CD4-positive, alpha-beta memory T cell (primary cell): ENCODE data around the gene TCF7L1. TPM values are rescaled to one million over a fixed set of nuclear protein-coding genes. Genes with fewer than 3 reads are reported as not detected.

ENCODE experiments used
- CTCF ChIA-PET: fragments of 350-600 bp; sonication (Branson Sonifier 250); formaldehyde crosslinking; loops from one replicate; lab custom pipeline; 2021; ENCODE audit warnings: inconsistent platforms; ENCODE audit not compliant: partially characterized antibody; lab: Charles Lee
- POLR2A ChIA-PET: fragments of 350-600 bp; sonication (Branson Sonifier 250); formaldehyde crosslinking; loops from one replicate; lab custom pipeline; 2021; ENCODE audit not compliant: partially characterized antibody; lab: Charles Lee
- DNase-seq, 5 donors: peaks; one replicate each; pipeline versions ENCODE4 v3.0.0 to v3.0.0-alpha.2; 2020 to 2022; ENCODE audit warnings: mixed read lengths in 1 of 5
- H3K27ac ChIP-seq: one replicate; pipeline ENCODE4 v1.7.0; 2013; ENCODE audit warnings: low read depth, low read length
- H3K27me3 ChIP-seq: 2 replicates; pipeline ENCODE4 v1.7.0; 2013; ENCODE audit warnings: mild to moderate bottlenecking, low read length, moderate library complexity; ENCODE audit not compliant: insufficient read depth
- H3K36me3 ChIP-seq: 2 replicates; pipeline ENCODE4 v1.7.0; 2013; ENCODE audit warnings: mild to moderate bottlenecking, low read length, moderate library complexity; ENCODE audit not compliant: insufficient read depth
- H3K4me1 ChIP-seq: 2 replicates; pipeline ENCODE4 v1.7.0; 2013; ENCODE audit warnings: mild to moderate bottlenecking, low read length, moderate library complexity; ENCODE audit not compliant: insufficient read depth
- H3K4me3 ChIP-seq, 2 donors: one replicate each; pipeline ENCODE4 v1.7.0; 2013; ENCODE audit warnings: low read length in 2 of 2, mild to moderate bottlenecking in 1 of 2
- H3K9me3 ChIP-seq, 2 donors: one replicate each; pipeline ENCODE4 v1.7.0; 2013; ENCODE audit warnings: low read length in 2 of 2, control low read depth in 1 of 2; ENCODE audit not compliant: control insufficient read depth in 1 of 2
- H3K27ac Mint-ChIP-seq, 7 donors: one replicate each; pipeline ENCODE4 v1.8.0; 2020 to 2021; ENCODE audit warnings: mixed read lengths in 7 of 7, mild to moderate bottlenecking in 6 of 7, inconsistent platforms in 3 of 7, moderate library complexity in 3 of 7
- H3K27me3 Mint-ChIP-seq, 2 donors: one replicate each; pipeline ENCODE4 v1.8.0; 2020 to 2021; ENCODE audit warnings: mixed read lengths in 2 of 2
- H3K36me3 Mint-ChIP-seq, 2 donors: one replicate each; pipeline ENCODE4 v1.8.0; 2020 to 2021; ENCODE audit warnings: mixed read lengths in 2 of 2, inconsistent platforms in 1 of 2, mild to moderate bottlenecking in 1 of 2
- H3K4me1 Mint-ChIP-seq, 4 donors: one replicate each; pipeline ENCODE4 v1.8.0; 2020 to 2021; ENCODE audit warnings: mixed read lengths in 4 of 4, mild to moderate bottlenecking in 1 of 4
- H3K4me3 Mint-ChIP-seq, 8 donors: one replicate each; pipeline ENCODE4 v1.8.0; 2020 to 2021; ENCODE audit warnings: mixed read lengths in 8 of 8, mild to moderate bottlenecking in 7 of 8, moderate library complexity in 6 of 8, inconsistent platforms in 3 of 8
- H3K9me3 Mint-ChIP-seq, 8 donors: one replicate each; pipeline ENCODE4 v1.8.0; 2020 to 2021; ENCODE audit warnings: mixed read lengths in 8 of 8, mild to moderate bottlenecking in 5 of 8, inconsistent platforms in 3 of 8, moderate library complexity in 1 of 8
- intact Hi-C: fragments of 100-400 bp; cut with micrococcal nuclease; formaldehyde crosslinking; loops from one replicate; pipeline ENCODE4 v1.15.1; 2023
- polyA plus RNA-seq, 2 donors: library from polyadenylated mRNA; unstranded; fragments of 300-500 nt; fragmentation: Illumina TruSeq; gene quantifications; one replicate each; pipeline ENCODE4 v1.2.3, GENCODE V29; 2021
- total RNA-seq, 2 experiments: library from RNA; stranded (reverse); gene quantifications; one replicate each; pipeline ENCODE4 v1.2.3, GENCODE V29; 2021

The TCF7L1 gene
- total and polyA plus RNA-seq, 4 experiments from 2014 or later, result 0.06 TPM; not detected in 3

DNA sequence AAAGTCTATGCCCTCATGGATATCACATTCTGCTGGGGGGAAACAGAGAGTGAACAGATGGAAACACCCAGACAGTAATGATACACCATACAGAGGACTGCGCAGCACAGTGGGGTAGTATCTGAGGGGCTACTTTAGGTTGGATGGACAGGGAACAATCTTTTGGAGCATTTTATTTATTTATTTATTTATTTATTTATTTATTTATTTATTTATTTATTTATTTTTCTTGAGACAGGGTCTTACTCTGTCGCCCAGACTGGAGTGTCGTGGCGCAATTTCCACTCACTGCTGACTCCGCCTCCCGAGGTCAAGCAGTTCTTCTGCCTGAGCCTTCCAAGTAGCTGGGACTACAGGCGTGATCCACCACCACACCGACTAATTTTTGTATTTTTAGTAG lies 105.4 kb downstream of the TCF7L1 start:
- Mint-ChIP-seq H3K9me3 (no peaks in the 10 kb centered on the region), H3K36me3 (no peaks in the 10 kb centered on the region), H3K4me3 (no peak overlapping the region), H3K27ac (peak overlapping the region in 1 of 7 donors; percentile 43), H3K4me1 (peaks cover 0 to 4% (median 2%) of the 10 kb centered on the region in 4 donors), H3K27me3 (peaks cover 14 to 24% of the 10 kb centered on the region in 2 donors)
- ChIA-PET POLR2A (no interaction called here), CTCF (no interaction called here)
- Histone ChIP-seq H3K27me3 (no peaks in the 10 kb centered on the region), H3K36me3 (no peaks in the 10 kb centered on the region), H3K27ac (no peak overlapping the region), H3K9me3 (no peaks in the 10 kb centered on the region), H3K4me3 (no peak overlapping the region), H3K4me1 (no peaks in the 10 kb centered on the region)
- intact Hi-C loops, result no loop called here
- no peak for DNase-seq

- H3K36me3 Mint-ChIP-seq, result no peaks in the 10 kb centered on the region
- intact Hi-C loops, result no loop called here
- Histone ChIP-seq H3K36me3 (no peaks in the 10 kb centered on the region), H3K4me1 (no peaks in the 10 kb centered on the region), H3K27me3 (no peaks in the 10 kb centered on the region), H3K4me3 (no peak overlapping the region), H3K9me3 (no peaks in the 10 kb centered on the region), H3K27ac (no peak overlapping the region)
- DNase-seq, result no peak
- H3K27me3 Mint-ChIP-seq, result peaks cover 15 to 27% of the 10 kb centered on the region in 2 donors
- CTCF ChIA-PET, result no interaction called here
- H3K4me1 Mint-ChIP-seq, result peaks cover 0 to 4% (median 2%) of the 10 kb centered on the region in 4 donors
- POLR2A ChIA-PET, result no interaction called here
- H3K27ac Mint-ChIP-seq, result no peak overlapping the region
- H3K4me3 Mint-ChIP-seq, result no peak overlapping the region
- no peaks in the 10 kb centered on the region for H3K9me3 Mint-ChIP-seq
These were observed 105.9 kb downstream of the TCF7L1 start for GRCh38 chr2:85239102-85239501.

DNA sequence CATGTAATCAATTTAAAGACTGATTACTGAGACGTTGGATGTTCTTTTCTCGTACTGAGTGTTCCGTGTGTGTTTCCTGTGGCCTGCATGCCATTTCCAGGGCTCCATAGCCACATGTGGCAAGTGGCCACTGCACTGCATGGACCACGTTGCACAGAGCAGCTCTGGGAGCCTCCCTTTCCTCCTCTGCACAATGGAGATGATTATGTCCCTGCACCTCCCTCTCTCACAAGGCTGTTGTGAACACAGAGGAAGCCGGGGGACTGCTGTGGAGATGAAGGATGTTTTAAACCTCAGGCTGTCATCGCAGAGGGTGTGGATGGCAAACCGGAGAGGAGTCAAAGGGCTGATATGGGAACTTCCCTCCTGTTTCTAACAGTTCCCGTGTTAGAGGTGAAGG lies 106.9 kb downstream of the TCF7L1 start:
- intact Hi-C loops, result no loop called here
- CTCF ChIA-PET, result no interaction called here

GRCh38 chr2:85242321-85242720 lies 109.1 kb downstream of the TCF7L1 start:
- Mint-ChIP-seq H3K4me1 (peaks cover 0 to 4% (median 2%) of the 10 kb centered on the region in 4 donors), H3K36me3 (no peaks in the 10 kb centered on the region), H3K9me3 (no peaks in the 10 kb centered on the region), H3K27me3 (peaks cover 10 to 27% of the 10 kb centered on the region in 2 donors), H3K27ac (no peak overlapping the region), H3K4me3 (no peak overlapping the region)
- ChIA-PET CTCF (no interaction called here), POLR2A (no interaction called here)
- intact Hi-C loops, result no loop called here
- Histone ChIP-seq H3K27me3 (no peaks in the 10 kb centered on the region), H3K27ac (no peak overlapping the region), H3K9me3 (no peaks in the 10 kb centered on the region), H3K36me3 (no peaks in the 10 kb centered on the region), H3K4me1 (no peaks in the 10 kb centered on the region), H3K4me3 (no peak overlapping the region)
- no peak for DNase-seq

More for the DNA sequence above, 106.9 kb downstream of the TCF7L1 start:
- POLR2A ChIA-PET, result no interaction called here
- no peak overlapping the region for H3K4me3 ChIP-seq
- Mint-ChIP-seq H3K4me3 (no peak overlapping the region), H3K9me3 (no peaks in the 10 kb centered on the region), H3K36me3 (no peaks in the 10 kb centered on the region), H3K4me1 (peaks cover 0 to 4% (median 2%) of the 10 kb centered on the region in 4 donors), H3K27ac (peak overlapping the region in 1 of 7 donors; percentile 58), H3K27me3 (peaks cover 12 to 33% of the 10 kb centered on the region in 2 donors)
- no peak overlapping the region for H3K27ac ChIP-seq
- H3K36me3 ChIP-seq, result no peaks in the 10 kb centered on the region
- no peaks in the 10 kb centered on the region for H3K4me1 ChIP-seq
- H3K9me3 ChIP-seq, result no peaks in the 10 kb centered on the region
- DNase-seq, result no peak
- no peaks in the 10 kb centered on the region for H3K27me3 ChIP-seq

GRCh38 chr2:85243101-85244072 lies 110.2 kb downstream of the TCF7L1 start:
- H3K4me3 ChIP-seq, result no peak overlapping the region
- H3K27ac ChIP-seq, result no peak overlapping the region
- intact Hi-C loops, result no loop called here
- POLR2A ChIA-PET, result no interaction called here
- CTCF ChIA-PET, result no interaction called here
- H3K27ac Mint-ChIP-seq, result no peak overlapping the region
- H3K9me3 ChIP-seq, result no peaks in the 10 kb centered on the region
- H3K9me3 Mint-ChIP-seq, result no peaks in the 10 kb centered on the region
- H3K4me1 Mint-ChIP-seq, result peaks cover 0 to 4% (median 2%) of the 10 kb centered on the region in 4 donors
- H3K27me3 ChIP-seq, result no peaks in the 10 kb centered on the region
- H3K36me3 Mint-ChIP-seq, result no peaks in the 10 kb centered on the region
- H3K27me3 Mint-ChIP-seq, result peaks cover 6 to 21% of the 10 kb centered on the region in 2 donors
- DNase-seq, result no peak
- H3K36me3 ChIP-seq, result no peaks in the 10 kb centered on the region
- H3K4me1 ChIP-seq, result no peaks in the 10 kb centered on the region
- no peak overlapping the region for H3K4me3 Mint-ChIP-seq

GRCh38 chr2:85244828-85245227 lies 111.6 kb downstream of the TCF7L1 start:
- no peak overlapping the region for H3K4me3 Mint-ChIP-seq
- peaks cover 4 to 16% of the 10 kb centered on the region in 2 donors for H3K27me3 Mint-ChIP-seq
- no peaks in the 10 kb centered on the region for H3K36me3 ChIP-seq
- no peaks in the 10 kb centered on the region for H3K4me1 ChIP-seq
- no peak overlapping the region for H3K27ac Mint-ChIP-seq
- H3K9me3 ChIP-seq, result no peaks in the 10 kb centered on the region
- peaks cover 0 to 4% (median 2%) of the 10 kb centered on the region in 4 donors for H3K4me1 Mint-ChIP-seq
- H3K27me3 ChIP-seq, result no peaks in the 10 kb centered on the region
- no peaks in the 10 kb centered on the region for H3K36me3 Mint-ChIP-seq
- DNase-seq, result no peak
- CTCF ChIA-PET, result interaction anchor here (0.9 to 1.1 kb wide), 2 partner anchors 14 to 22 kb away, joined by 3 read pairs; no protein-coding TSS in a partner anchor
- no peaks in the 10 kb centered on the region for H3K9me3 Mint-ChIP-seq
- POLR2A ChIA-PET, result no interaction called here
- no peak overlapping the region for H3K4me3 ChIP-seq
- no peak overlapping the region for H3K27ac ChIP-seq
- intact Hi-C loops, result no loop called here

DNA sequence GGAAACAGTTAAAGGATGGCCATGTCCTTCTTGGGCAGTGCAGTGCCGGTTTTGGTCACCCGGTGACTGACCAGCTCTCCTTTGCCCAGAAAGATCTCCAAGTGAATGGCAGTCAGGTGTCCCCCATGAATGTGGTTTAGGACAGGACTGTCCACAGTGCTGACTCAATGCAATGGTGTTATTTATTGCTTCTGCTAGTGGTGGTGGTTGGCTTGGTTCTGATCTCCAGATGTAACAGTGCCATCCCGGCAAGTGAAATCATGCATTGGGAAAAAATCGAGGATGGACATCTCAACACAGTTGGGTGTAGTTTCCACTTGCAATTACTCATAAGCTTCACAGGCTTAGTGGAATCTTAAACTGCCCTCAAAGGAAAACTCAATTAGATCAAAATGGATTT lies 112.7 kb downstream of the TCF7L1 start:
- ChIA-PET CTCF (no interaction called here), POLR2A (no interaction called here)
- H3K9me3 ChIP-seq, result no peaks in the 10 kb centered on the region
- H3K4me1 ChIP-seq, result no peaks in the 10 kb centered on the region
- no peak overlapping the region for H3K27ac ChIP-seq
- no peak overlapping the region for H3K4me3 ChIP-seq
- Mint-ChIP-seq H3K36me3 (no peaks in the 10 kb centered on the region), H3K27ac (no peak overlapping the region), H3K4me3 (no peak overlapping the region), H3K9me3 (no peaks in the 10 kb centered on the region), H3K4me1 (peaks cover 0 to 3% (median 1%) of the 10 kb centered on the region in 4 donors), H3K27me3 (peaks cover 4 to 13% of the 10 kb centered on the region in 2 donors)
- no peaks in the 10 kb centered on the region for H3K27me3 ChIP-seq
- intact Hi-C loops, result no loop called here
- no peak for DNase-seq
- H3K36me3 ChIP-seq, result no peaks in the 10 kb centered on the region
